Right lobe of liver (tissue), 6 donors: Measurements from ENCODE around the gene SLC25A43. TPM values are rescaled to one million over a fixed set of nuclear protein-coding genes. Genes with fewer than 3 reads are reported as not detected.
"Not testable (repeated sequence)": the region's sequence is repeated elsewhere in the genome, so short reads cannot be mapped to it uniquely, and the experiment has no call there.

ENCODE experiments used
- ATAC-seq, 4 donors: fragments of 200-7000 bp; cut with Tn5 transposase; one replicate each; pipeline ENCODE4 v1.9.1; 2020; ENCODE audit warnings: mild to moderate bottlenecking in 4 of 4, moderate library complexity in 4 of 4
- DNase-seq, 3 donors: peaks; one replicate each; pipeline ENCODE4 v3.0.0-alpha.2; 2020
- H3K27ac ChIP-seq, 3 donors: fragments of 200-600 bp; one replicate each; pipeline ENCODE4 v1.8.0; 2022
- H3K27me3 ChIP-seq, 2 donors: fragments of 200-600 bp; one replicate each; pipeline ENCODE4 v1.8.0; 2022
- H3K36me3 ChIP-seq, 4 donors: fragments of 200-600 bp; sonication (generic) in 1 of 4; one replicate each; pipeline versions ENCODE4 v1.5.1 to v1.8.0; 2017 to 2022; ENCODE audit warnings: control low read depth in 1 of 4
- H3K4me1 ChIP-seq, 4 donors: fragments of 200-600 bp; sonication (generic) in 1 of 4; one replicate each; pipeline versions ENCODE4 v1.5.1 to v1.8.0; 2017 to 2022; ENCODE audit warnings: control low read depth in 1 of 4
- H3K4me3 ChIP-seq, 3 donors: fragments of 200-600 bp; one replicate each; pipeline ENCODE4 v1.8.0; 2022
- H3K9me3 ChIP-seq, 4 donors: fragments of 200-600 bp; sonication (generic) in 1 of 4; one replicate each; pipeline versions ENCODE4 v1.5.1 to v1.8.0; 2017 to 2022; ENCODE audit warnings: control low read depth in 1 of 4
- POLR2A ChIP-seq: fragments of 450-650 bp; IDR thresholded peaks from one replicate; pipeline ENCODE4 v1.6.1; 2017; ENCODE audit warnings: antibody characterized with exemption, mild to moderate bottlenecking
- WGBS: methylation state at CpG from one replicate; pipeline ENCODE4 v1.1.6; 2018; ENCODE audit warnings: low coverage, low lambda C conversion rate; ENCODE audit not compliant: insufficient coverage; ENCODE audit errors: missing lambda C conversion rate; 5-methylcytosine and 5-hydroxymethylcytosine counted together
- intact Hi-C, 2 donors: fragments of 100-400 bp; cut with DNase I; formaldehyde crosslinking; loops; one replicate each; pipeline versions ENCODE4 v1.11.2 to v1.14.1; 2022
- total RNA-seq, 6 experiments: library from RNA; depleted of rRNA in 2 of 6; stranded (reverse); fragments of >200 nt in 2 of 6; fragmentation: NEBNext Ultra II Directional in 3 of 6; extraction: Animal tissue kit (Norgen Biotek cat#: 25700) in 3 of 6; gene quantifications; one replicate each; pipeline versions ENCODE4 v1.1.0 to v1.2.4, GENCODE V29; 2016 to 2023
- TF ChIP-seq, protein P1 (sequence below), 4 donors: fragments of 200-600 bp in 3 of 4; fragments of 450-650 bp in 1 of 4; IDR thresholded peaks; one replicate each; pipeline versions ENCODE4 v1.5.1 to v1.8.0; 2016 to 2022; ENCODE audit warnings: antibody characterized with exemption in 4 of 4, mild to moderate bottlenecking in 2 of 4
- donor health status: DM: no; HTN: yes; CAD: no.
- donor health status: DM: no; HTN: no; CAD: no.
- donor health status: DM: no; HTN: no; CAD: no.
- donor health status: DM: no; HTN: yes; CAD: no.
- donor health status: DM: no; HTN: yes; CAD: no.

The SLC25A43 gene
- total RNA-seq, 6 experiments from 2014 or later, result 6.4 to 21.5 (median 7.5) TPM

DNA sequence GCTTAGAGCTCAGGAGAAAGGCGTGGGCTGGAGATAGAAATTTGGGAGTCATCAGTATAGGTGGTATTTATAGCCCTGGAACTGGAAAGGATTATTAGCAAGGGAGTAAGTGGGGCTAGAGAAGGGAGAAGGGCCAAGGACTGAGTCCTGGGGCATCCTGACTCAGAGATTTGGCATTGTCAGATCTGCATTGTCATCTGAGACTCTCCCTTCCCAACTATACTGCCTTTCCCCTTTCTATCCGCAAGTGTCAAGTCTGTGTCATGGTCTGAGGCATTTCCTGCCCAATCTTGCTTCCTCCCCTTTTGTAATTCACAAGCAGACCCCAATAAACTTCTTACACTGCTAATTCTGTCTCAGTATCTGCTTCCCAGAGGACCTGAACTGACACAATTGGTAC is 24.4 kb upstream of the SLC25A43 start:
- ATAC-seq, result no peak

DNA sequence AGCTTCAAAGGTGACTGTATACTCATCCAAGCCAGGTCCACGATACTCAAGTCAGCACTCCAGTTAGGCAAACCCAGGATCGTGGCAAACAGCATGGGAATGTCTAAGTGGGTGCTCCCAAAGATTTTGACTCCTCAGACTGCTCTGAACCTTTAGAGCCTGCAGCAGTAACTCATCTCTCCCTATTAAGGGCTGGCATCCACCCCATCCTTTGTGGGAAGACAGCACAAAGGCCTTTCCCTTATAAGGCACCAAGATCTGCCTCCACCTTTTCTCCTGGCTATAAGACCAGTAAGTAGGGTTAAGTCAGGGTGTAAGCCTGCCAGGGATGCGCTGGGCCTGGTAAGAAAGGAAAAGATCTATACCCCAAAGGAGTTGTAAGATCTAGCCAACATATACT is 23.6 kb upstream of the SLC25A43 start:
- Histone ChIP-seq H3K36me3 (no peaks in the 10 kb centered on the region), H3K4me3 (no peak overlapping the region), H3K27ac (no peak overlapping the region), H3K9me3 (no peaks in the 10 kb centered on the region), H3K4me1 (no peaks in the 10 kb centered on the region), H3K27me3 (no peaks in the 10 kb centered on the region)
- ATAC-seq (no peak), DNase-seq (no peak)
- TF ChIP-seq, protein P1, sequence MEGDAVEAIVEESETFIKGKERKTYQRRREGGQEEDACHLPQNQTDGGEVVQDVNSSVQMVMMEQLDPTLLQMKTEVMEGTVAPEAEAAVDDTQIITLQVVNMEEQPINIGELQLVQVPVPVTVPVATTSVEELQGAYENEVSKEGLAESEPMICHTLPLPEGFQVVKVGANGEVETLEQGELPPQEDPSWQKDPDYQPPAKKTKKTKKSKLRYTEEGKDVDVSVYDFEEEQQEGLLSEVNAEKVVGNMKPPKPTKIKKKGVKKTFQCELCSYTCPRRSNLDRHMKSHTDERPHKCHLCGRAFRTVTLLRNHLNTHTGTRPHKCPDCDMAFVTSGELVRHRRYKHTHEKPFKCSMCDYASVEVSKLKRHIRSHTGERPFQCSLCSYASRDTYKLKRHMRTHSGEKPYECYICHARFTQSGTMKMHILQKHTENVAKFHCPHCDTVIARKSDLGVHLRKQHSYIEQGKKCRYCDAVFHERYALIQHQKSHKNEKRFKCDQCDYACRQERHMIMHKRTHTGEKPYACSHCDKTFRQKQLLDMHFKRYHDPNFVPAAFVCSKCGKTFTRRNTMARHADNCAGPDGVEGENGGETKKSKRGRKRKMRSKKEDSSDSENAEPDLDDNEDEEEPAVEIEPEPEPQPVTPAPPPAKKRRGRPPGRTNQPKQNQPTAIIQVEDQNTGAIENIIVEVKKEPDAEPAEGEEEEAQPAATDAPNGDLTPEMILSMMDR (IDR thresholded peaks at IDR 0.05), result no peak
- no peak for TF ChIP-seq POLR2A
- intact Hi-C loops, result no loop called here
- WGBS, result 41% methylated on average over 3 of the region's 3 CpGs

More for the DNA sequence above, 24.4 kb upstream of the SLC25A43 start:
- Histone ChIP-seq H3K27me3 (no peaks in the 10 kb centered on the region), H3K9me3 (no peaks in the 10 kb centered on the region), H3K36me3 (no peaks in the 10 kb centered on the region), H3K4me1 (no peaks in the 10 kb centered on the region), H3K27ac (no peak overlapping the region), H3K4me3 (no peak overlapping the region)
- DNase-seq, result no peak
- intact Hi-C loops, result no loop called here
- WGBS, result 45% methylated on average over 2 of the region's 2 CpGs
- TF ChIP-seq, protein P1 (IDR thresholded peaks at IDR 0.05), result no peak
- no peak for TF ChIP-seq POLR2A

DNA sequence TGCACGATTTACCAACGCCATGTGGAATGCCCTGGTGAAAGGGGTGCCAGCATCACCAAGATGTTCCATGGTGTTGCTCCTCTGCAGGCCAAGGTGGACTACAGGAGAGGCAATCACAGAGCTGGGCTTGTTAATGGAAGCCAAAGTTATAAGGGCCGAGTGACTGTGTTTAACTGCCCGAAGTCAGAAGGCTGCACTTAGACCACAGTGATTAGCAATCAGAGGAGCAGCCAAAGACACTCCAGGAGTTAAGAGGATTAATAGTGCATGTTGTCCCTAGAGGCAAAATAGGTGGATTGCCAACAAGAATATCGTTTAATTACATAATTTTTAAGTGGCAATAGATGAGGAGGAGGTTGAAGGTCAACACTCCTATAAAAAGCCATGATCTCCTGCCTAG is 22.8 kb upstream of the SLC25A43 start:
- ATAC-seq (no peak), DNase-seq (no peak)
- TF ChIP-seq, protein P1 (IDR thresholded peaks at IDR 0.05), result no peak
- no peak for TF ChIP-seq POLR2A
- Histone ChIP-seq H3K27ac (no peak overlapping the region), H3K9me3 (no peaks in the 10 kb centered on the region), H3K36me3 (no peaks in the 10 kb centered on the region), H3K27me3 (no peaks in the 10 kb centered on the region), H3K4me3 (no peak overlapping the region), H3K4me1 (no peaks in the 10 kb centered on the region)
- intact Hi-C loops, result no loop called here
- 69% methylated on average over 5 of the region's 5 CpGs for WGBS

DNA sequence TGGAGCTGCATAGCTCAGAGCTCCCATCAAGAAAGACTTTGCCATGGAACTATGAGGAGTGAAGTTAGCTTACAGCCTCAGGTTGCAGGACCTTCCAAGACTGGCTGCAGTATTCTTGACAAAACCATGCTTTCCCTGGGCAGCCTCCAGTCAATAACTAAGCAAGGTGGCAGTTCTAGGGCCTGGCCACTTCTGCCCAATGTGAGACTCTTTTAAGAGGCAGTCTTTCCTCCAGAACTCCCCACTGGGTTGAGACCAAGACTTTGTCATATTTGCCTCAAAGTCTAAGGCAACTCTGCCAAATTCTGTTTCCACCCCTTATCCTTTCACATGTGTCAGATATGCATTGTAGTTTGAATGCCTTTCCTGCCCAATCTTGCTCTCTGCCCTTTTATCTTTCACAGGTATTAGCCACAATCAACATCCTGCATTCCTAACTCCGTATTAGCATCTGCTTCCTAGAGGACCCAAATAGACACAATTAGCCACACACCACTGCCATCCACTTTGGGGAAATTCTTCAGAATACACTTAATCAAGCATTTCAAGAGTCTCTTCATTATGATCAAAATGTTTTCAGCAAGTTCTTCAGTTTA is 17.7 kb upstream of the SLC25A43 start:
- Histone ChIP-seq H3K9me3 (no peaks in the 10 kb centered on the region), H3K27ac (no peak overlapping the region), H3K36me3 (no peaks in the 10 kb centered on the region), H3K27me3 (no peaks in the 10 kb centered on the region), H3K4me1 (no peaks in the 10 kb centered on the region), H3K4me3 (no peak overlapping the region)
- DNase-seq (no peak), ATAC-seq (no peak)
- TF ChIP-seq, protein P1 (IDR thresholded peaks at IDR 0.05), result no peak
- no peak for TF ChIP-seq POLR2A
- intact Hi-C loops, result no loop called here
- 47% methylated on average over 1 of the region's 1 CpG for WGBS

DNA sequence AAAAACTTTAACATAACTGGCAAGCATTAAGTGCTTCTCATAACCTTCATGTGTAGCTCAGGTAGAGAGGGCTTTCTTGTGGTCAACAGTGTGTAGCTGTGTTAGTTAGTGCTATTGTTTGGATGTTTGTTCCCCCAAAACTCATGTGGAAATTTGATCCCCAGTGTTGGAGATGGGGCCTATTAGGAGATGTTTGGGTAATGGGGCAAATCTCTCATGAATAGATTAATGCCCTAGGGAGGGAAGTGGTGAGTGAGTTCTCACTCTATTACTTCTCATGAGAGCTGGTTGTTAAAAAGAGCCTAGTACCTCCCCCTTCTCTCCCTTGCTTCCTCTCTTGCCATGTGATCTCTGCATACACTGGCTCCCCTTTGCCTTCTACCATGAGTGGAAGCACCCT is 16.5 kb upstream of the SLC25A43 start:
- H3K27ac ChIP-seq, result no peak overlapping the region
- no peak for ATAC-seq
- TF ChIP-seq POLR2A, result no peak
- TF ChIP-seq, protein P1 (IDR thresholded peaks at IDR 0.05), result no peak
- no peaks in the 10 kb centered on the region for H3K4me1 ChIP-seq
- H3K36me3 ChIP-seq, result no peaks in the 10 kb centered on the region
- no peak overlapping the region for H3K4me3 ChIP-seq
- H3K9me3 ChIP-seq, result no peaks in the 10 kb centered on the region
- DNase-seq, result no peak
- intact Hi-C loops, result no loop called here
- H3K27me3 ChIP-seq, result no peaks in the 10 kb centered on the region

DNA sequence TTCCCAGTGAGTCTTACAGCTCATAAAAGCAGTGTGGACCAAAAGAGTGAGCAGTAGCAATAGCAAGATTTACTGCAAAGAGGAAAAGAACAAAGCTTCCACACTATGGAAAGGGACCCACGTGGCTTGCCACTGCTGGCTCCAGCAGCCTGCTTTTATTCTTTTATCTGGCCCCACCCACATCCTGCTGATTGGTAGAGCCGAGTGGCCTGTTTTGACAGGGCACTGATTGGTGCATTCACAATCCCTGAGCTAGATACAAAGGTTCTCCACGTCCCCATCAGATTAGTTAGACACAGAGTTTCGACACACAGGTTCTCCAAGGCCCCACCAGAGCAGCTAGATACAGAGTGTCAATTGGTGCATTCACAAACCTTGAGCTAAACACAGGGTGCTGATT is 12.5 kb upstream of the SLC25A43 start:
- H3K4me1 ChIP-seq, H3K36me3 ChIP-seq, H3K4me3 ChIP-seq, H3K27me3 ChIP-seq, H3K9me3 ChIP-seq, DNase-seq, H3K27ac ChIP-seq, ATAC-seq, intact Hi-C loops: not testable (repeated sequence)
- 40% methylated on average over 2 of the region's 4 CpGs for WGBS

DNA sequence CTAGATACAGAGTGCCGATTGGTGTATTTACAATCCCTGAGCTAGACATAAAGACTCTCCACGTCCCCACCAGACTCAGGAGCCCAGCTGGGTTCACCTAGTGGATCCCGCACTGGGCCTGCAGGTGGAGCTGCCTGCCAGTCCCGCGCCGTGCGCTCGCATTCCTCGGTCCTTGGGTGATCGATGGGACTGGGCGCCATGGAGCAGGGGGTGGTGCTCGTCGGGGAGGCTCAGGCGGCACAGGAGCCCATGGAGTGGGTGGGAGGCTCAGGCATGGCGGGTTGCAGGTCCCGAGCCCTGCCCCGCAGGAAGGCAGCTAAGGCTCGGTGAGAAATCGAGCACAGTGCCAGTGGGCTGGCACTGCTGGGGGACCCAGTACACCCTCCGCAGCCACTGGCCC is 11.7 kb upstream of the SLC25A43 start:
- ATAC-seq, H3K27ac ChIP-seq, H3K4me1 ChIP-seq, H3K36me3 ChIP-seq, H3K4me3 ChIP-seq, DNase-seq, H3K9me3 ChIP-seq, intact Hi-C loops, H3K27me3 ChIP-seq: not testable (repeated sequence)
- no CpG with 5 or more reads among the region's 20 CpGs for WGBS
